ENCODE results near the gene STXBP3.

DNA sequence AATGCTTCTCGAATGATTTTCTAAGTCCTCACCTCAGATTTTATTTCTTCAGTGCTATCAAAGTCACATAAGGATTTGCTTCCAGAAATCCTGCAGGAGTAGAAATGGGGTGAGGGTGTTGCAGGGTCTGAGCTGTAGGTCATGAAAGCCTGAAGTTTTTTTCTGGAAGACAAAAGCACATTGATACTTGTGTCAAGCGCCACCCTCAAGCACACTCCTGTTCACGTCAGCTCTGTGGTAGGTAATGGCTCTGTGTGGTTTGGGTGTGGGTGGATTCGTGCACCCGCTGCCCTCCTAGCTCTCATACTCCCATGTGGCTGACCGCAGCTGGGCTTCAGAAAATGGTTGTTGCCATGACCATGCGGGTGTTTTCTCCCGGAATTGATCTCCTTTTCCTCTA, 70.5 kb downstream of the STXBP3 start:
- TF ChIP-seq, protein P1, sequence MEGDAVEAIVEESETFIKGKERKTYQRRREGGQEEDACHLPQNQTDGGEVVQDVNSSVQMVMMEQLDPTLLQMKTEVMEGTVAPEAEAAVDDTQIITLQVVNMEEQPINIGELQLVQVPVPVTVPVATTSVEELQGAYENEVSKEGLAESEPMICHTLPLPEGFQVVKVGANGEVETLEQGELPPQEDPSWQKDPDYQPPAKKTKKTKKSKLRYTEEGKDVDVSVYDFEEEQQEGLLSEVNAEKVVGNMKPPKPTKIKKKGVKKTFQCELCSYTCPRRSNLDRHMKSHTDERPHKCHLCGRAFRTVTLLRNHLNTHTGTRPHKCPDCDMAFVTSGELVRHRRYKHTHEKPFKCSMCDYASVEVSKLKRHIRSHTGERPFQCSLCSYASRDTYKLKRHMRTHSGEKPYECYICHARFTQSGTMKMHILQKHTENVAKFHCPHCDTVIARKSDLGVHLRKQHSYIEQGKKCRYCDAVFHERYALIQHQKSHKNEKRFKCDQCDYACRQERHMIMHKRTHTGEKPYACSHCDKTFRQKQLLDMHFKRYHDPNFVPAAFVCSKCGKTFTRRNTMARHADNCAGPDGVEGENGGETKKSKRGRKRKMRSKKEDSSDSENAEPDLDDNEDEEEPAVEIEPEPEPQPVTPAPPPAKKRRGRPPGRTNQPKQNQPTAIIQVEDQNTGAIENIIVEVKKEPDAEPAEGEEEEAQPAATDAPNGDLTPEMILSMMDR (IDR thresholded peaks at IDR 0.05) = no peak
- no peak for TF ChIP-seq ZFX (IDR thresholded peaks at IDR 0.05; ENCODE audit: borderline replicate concordance)
